Transverse colon (tissue), 4 donors: ENCODE measurements around the gene NBAS. TPM values are rescaled to one million over a fixed set of nuclear protein-coding genes. Genes with fewer than 3 reads are reported as not detected.

Experiments
- DNase-seq: peaks from one replicate; pipeline ENCODE4 v3.0.0-alpha.2; 2019
- H3K27ac ChIP-seq, 4 donors: fragments of 200-600 bp; sonication (generic); 2 replicates each; pipeline ENCODE4 v1.5.1; 2016 to 2018; ENCODE audit warnings: inconsistent platforms in 4 of 4
- H3K27me3 ChIP-seq: fragments of 200-600 bp; sonication (generic); 2 replicates; pipeline ENCODE4 v1.5.1; 2017; ENCODE audit warnings: inconsistent platforms
- H3K36me3 ChIP-seq, 4 donors: fragments of 200-600 bp; sonication (generic); 2 replicates each; pipeline ENCODE4 v1.5.1; 2017 to 2019; ENCODE audit warnings: inconsistent platforms in 4 of 4
- H3K4me1 ChIP-seq, 4 donors: fragments of 200-600 bp; sonication (generic); 2 replicates each; pipeline ENCODE4 v1.5.1; 2017 to 2020; ENCODE audit warnings: inconsistent platforms in 4 of 4
- H3K4me3 ChIP-seq, 4 donors: fragments of 200-600 bp; sonication (generic); 1 replicate in 1 of 4; 2 replicates in 3 of 4; pipeline versions ENCODE4 v1.5.1 to v1.6.1; 2017 to 2019; ENCODE audit warnings: inconsistent platforms in 4 of 4
- H3K9me3 ChIP-seq, 2 donors: fragments of 200-600 bp; sonication (generic); 2 replicates each; pipeline ENCODE4 v1.5.1; 2017 to 2019; ENCODE audit warnings: inconsistent platforms in 2 of 2
- CTCF ChIP-seq, 5 experiments: fragments of 200-600 bp in 3 of 5; fragments of 450-650 bp in 2 of 5; sonication (generic) in 3 of 5; IDR thresholded peaks; 1 replicate in 2 of 5; 2 replicates in 3 of 5; pipeline ENCODE4 v1.5.1; 2016 to 2017; ENCODE audit warnings: antibody characterized with exemption in 5 of 5, inconsistent platforms in 3 of 5, mild to moderate bottlenecking in 2 of 5, moderate library complexity in 1 of 5
- EP300 ChIP-seq: sonication (generic); formaldehyde crosslinking; IDR thresholded peaks from one replicate; pipeline ENCODE4 v1.6.1; 2017; ENCODE audit warnings: antibody characterized with exemption, low read depth
- POLR2A ChIP-seq: fragments of 450-650 bp; IDR thresholded peaks from one replicate; pipeline ENCODE4 v1.6.1; 2016; ENCODE audit warnings: antibody characterized with exemption, mild to moderate bottlenecking, moderate library complexity
- POLR2AphosphoS5 ChIP-seq, 3 donors: sonication (generic); formaldehyde crosslinking; IDR thresholded peaks; one replicate each; pipeline ENCODE4 v1.6.1; 2016; ENCODE audit warnings: antibody characterized with exemption in 3 of 3
- whole genome bisulfite sequencing, 2 donors: methylation state at CpG; one replicate each; pipeline ENCODE4 v1.1.5; 2018; ENCODE audit warnings: low coverage in 1 of 2; 5-methylcytosine and 5-hydroxymethylcytosine counted together
- in situ Hi-C, 4 donors: fragments of 200-750 bp; cut with MboI; loops; one replicate each; pipeline versions ENCODE4 v1.15.0 to v1.15.1; 2017; ENCODE audit warnings: low sequenced_read_pairs in 3 of 4, low pct_ligation_motif_present in 1 of 4, low pct_unique_long_range_greater_than_20kb in 1 of 4
- intact Hi-C: fragments of 100-400 bp; cut with DNase I; formaldehyde crosslinking; loops from one replicate; pipeline ENCODE4 v1.15.1; 2023; ENCODE audit warnings: low total_unique reads
- total RNA-seq, 4 donors: library from RNA; depleted of rRNA; stranded (reverse); fragments of >200 nt; gene quantifications; one replicate each; pipeline ENCODE4 v1.1.0, GENCODE V29; 2016

NBAS gene
- total RNA-seq, 4 donors from 2014 or later = 30.6 to 43.2 (median 34.5) TPM

- H3K4me3 ChIP-seq = no peak overlapping the region
- no peak for DNase-seq
- intact Hi-C loops (no loop called here), in situ Hi-C loops (no loop called here)
- H3K27me3 ChIP-seq = no peaks in the 10 kb centered on the region
- 94 to 97% methylated on average over 9 to 14 of the region's 14 CpGs for WGBS, 2 donors
- no peaks in the 10 kb centered on the region for H3K9me3 ChIP-seq
- no peaks in the 10 kb centered on the region for H3K36me3 ChIP-seq
- TF ChIP-seq CTCF (IDR thresholded peaks at IDR 0.05) (no peak), EP300 (no peak), POLR2A (no peak), POLR2AphosphoS5 (IDR thresholded peaks at IDR 0.05) (no peak)
- no peak overlapping the region for H3K27ac ChIP-seq
- no peaks in the 10 kb centered on the region for H3K4me1 ChIP-seq
Observed at GRCh38 chr2:15178946-15179345, 382.2 kb downstream of the NBAS start.

GRCh38 chr2:15177103-15177502, 384.0 kb downstream of the NBAS start:
- H3K27me3 ChIP-seq = no peaks in the 10 kb centered on the region
- no peaks in the 10 kb centered on the region for H3K9me3 ChIP-seq
- H3K4me3 ChIP-seq = no peak overlapping the region
- DNase-seq = no peak
- intact Hi-C loops (no loop called here), in situ Hi-C loops (no loop called here)
- 87% methylated on average over 3 to 6 of the region's 6 CpGs for WGBS, 2 donors
- no peak overlapping the region for H3K27ac ChIP-seq
- H3K4me1 ChIP-seq = no peaks in the 10 kb centered on the region
- no peaks in the 10 kb centered on the region for H3K36me3 ChIP-seq
- TF ChIP-seq EP300 = no peak
- TF ChIP-seq POLR2AphosphoS5 (IDR thresholded peaks at IDR 0.05) = no peak
- TF ChIP-seq POLR2A = no peak
- no peak for TF ChIP-seq CTCF (IDR thresholded peaks at IDR 0.05)

- WGBS, 2 donors = 79 to 90% methylated on average over 1 of the region's 1 CpG
- Histone ChIP-seq H3K4me1 (no peaks in the 10 kb centered on the region), H3K36me3 (no peaks in the 10 kb centered on the region), H3K4me3 (no peak overlapping the region), H3K27ac (no peak overlapping the region), H3K27me3 (no peaks in the 10 kb centered on the region), H3K9me3 (no peaks in the 10 kb centered on the region)
- no peak for TF ChIP-seq CTCF (IDR thresholded peaks at IDR 0.05)
- no peak for TF ChIP-seq POLR2AphosphoS5 (IDR thresholded peaks at IDR 0.05)
- no peak for TF ChIP-seq EP300
- no peak for TF ChIP-seq POLR2A
- in situ Hi-C loops (no loop called here), intact Hi-C loops (no loop called here)
- no peak for DNase-seq
Observed at GRCh38 chr2:15176604-15177003, 384.5 kb downstream of the NBAS start.

- peaks cover 0 to 5% (median 0%) of the 10 kb centered on the region in 4 donors for H3K4me1 ChIP-seq
- TF ChIP-seq POLR2A = no peak
- no peak for TF ChIP-seq EP300
- TF ChIP-seq POLR2AphosphoS5 (IDR thresholded peaks at IDR 0.05) = no peak
- TF ChIP-seq CTCF (IDR thresholded peaks at IDR 0.05) = no peak
- intact Hi-C loops (loop anchor here (5.0 kb wide), 1 partner anchor 1882 kb away; no protein-coding TSS in a partner anchor), in situ Hi-C loops (no loop called here)
- no peak for DNase-seq
- H3K9me3 ChIP-seq = no peaks in the 10 kb centered on the region
- H3K4me3 ChIP-seq = no peak overlapping the region
- no peaks in the 10 kb centered on the region for H3K27me3 ChIP-seq
- H3K27ac ChIP-seq = no peak overlapping the region
- H3K36me3 ChIP-seq = no peaks in the 10 kb centered on the region
- 95 to 100% methylated on average over 2 of the region's 2 CpGs for WGBS, 2 donors
Observed at GRCh38 chr2:15174567-15174966, 386.6 kb downstream of the NBAS start.
